Thyroid gland (tissue), 4 donors: ENCODE results near the gene INSL3. TPM values are rescaled to one million over a fixed set of nuclear protein-coding genes. Genes with fewer than 3 reads are reported as not detected.
"Not testable (repeated sequence)": the region's sequence is repeated elsewhere in the genome, so short reads cannot be mapped to it uniquely, and the experiment has no call there.

Experiments
- DNase-seq, 2 donors: peaks; one replicate each; pipeline ENCODE4 v3.0.0-alpha.2; 2019
- H3K27ac ChIP-seq, 3 donors: fragments of 200-600 bp; sonication (generic); 1 replicate in 2 of 3; 2 replicates in 1 of 3; pipeline ENCODE4 v1.5.1; 2016 to 2019; ENCODE audit warnings: mild to moderate bottlenecking in 1 of 3, moderate library complexity in 1 of 3
- H3K27me3 ChIP-seq: fragments of 200-600 bp; sonication (generic); one replicate; pipeline ENCODE4 v1.5.1; 2019
- H3K36me3 ChIP-seq, 2 donors: fragments of 200-600 bp; sonication (generic); one replicate each; pipeline ENCODE4 v1.5.1; 2016 to 2019
- H3K4me1 ChIP-seq, 2 donors: fragments of 200-600 bp; sonication (generic); one replicate each; pipeline ENCODE4 v1.5.1; 2017 to 2019
- H3K4me3 ChIP-seq, 3 donors: fragments of 200-600 bp; sonication (generic); replicated peaks in 1 of 3; 1 replicate in 2 of 3; 2 replicates in 1 of 3; pipeline ENCODE4 v1.5.1; 2016; ENCODE audit warnings: mild to moderate bottlenecking in 1 of 3
- H3K9me3 ChIP-seq: fragments of 200-600 bp; sonication (generic); one replicate; pipeline ENCODE4 v1.5.1; 2017
- POLR2A ChIP-seq, 2 donors: fragments of 450-650 bp; IDR thresholded peaks; one replicate each; pipeline ENCODE4 v1.6.1; 2017; ENCODE audit warnings: antibody characterized with exemption in 2 of 2, mild to moderate bottlenecking in 2 of 2, moderate library complexity in 1 of 2
- WGBS, 2 donors: methylation state at CpG; one replicate each; pipeline ENCODE4 v1.1.5; 2017; 5-methylcytosine and 5-hydroxymethylcytosine counted together
- intact Hi-C: fragments of 100-400 bp; cut with DNase I; formaldehyde crosslinking; loops from one replicate; pipeline ENCODE4 v1.15.1; 2023
- total RNA-seq, 4 donors: library from RNA; depleted of rRNA; stranded (reverse); fragments of >200 nt; gene quantifications; one replicate each; pipeline ENCODE4 v1.2.3, GENCODE V29; 2016
- TF ChIP-seq, protein P1 (sequence below), 6 experiments: fragments of 200-600 bp in 3 of 6; fragments of 450-650 bp in 3 of 6; sonication (generic) in 3 of 6; IDR thresholded peaks; one replicate each; pipeline ENCODE4 v1.5.1; 2016 to 2019; ENCODE audit warnings: antibody characterized with exemption in 6 of 6, mild to moderate bottlenecking in 2 of 6, inconsistent platforms in 1 of 6, moderate library complexity in 1 of 6

Gene INSL3
- total RNA-seq, 4 donors from 2014 or later: 0.89 to 0.94 TPM; not detected in 2

DNA sequence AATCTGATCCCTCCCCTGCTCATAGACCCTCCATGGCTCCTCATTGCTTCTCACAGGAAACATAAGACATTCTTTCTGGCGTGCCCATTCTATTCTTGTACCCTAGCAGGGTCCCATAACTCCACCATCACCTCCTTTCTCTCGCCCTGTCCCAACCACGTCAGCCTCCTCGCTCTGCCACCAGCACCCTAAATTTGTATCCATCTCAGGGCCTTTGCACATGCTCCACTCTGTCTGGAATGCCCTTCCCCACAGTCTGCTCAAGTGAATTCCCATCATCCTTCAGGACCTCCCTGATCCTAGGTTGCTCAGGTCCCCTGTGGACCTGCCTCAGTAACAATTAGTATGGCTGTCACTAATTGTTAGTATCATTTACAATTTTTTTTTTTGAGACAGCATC lies 15.9 kb downstream of the INSL3 start:
- H3K4me3 ChIP-seq: no peak overlapping the region
- no peak for DNase-seq
- intact Hi-C loops: no loop called here
- WGBS, 2 donors: 90% methylated on average over 4 of the region's 4 CpGs
- TF ChIP-seq, protein P1, sequence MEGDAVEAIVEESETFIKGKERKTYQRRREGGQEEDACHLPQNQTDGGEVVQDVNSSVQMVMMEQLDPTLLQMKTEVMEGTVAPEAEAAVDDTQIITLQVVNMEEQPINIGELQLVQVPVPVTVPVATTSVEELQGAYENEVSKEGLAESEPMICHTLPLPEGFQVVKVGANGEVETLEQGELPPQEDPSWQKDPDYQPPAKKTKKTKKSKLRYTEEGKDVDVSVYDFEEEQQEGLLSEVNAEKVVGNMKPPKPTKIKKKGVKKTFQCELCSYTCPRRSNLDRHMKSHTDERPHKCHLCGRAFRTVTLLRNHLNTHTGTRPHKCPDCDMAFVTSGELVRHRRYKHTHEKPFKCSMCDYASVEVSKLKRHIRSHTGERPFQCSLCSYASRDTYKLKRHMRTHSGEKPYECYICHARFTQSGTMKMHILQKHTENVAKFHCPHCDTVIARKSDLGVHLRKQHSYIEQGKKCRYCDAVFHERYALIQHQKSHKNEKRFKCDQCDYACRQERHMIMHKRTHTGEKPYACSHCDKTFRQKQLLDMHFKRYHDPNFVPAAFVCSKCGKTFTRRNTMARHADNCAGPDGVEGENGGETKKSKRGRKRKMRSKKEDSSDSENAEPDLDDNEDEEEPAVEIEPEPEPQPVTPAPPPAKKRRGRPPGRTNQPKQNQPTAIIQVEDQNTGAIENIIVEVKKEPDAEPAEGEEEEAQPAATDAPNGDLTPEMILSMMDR (IDR thresholded peaks at IDR 0.05): no peak
- no peak for TF ChIP-seq POLR2A (IDR thresholded peaks at IDR 0.05)
- H3K27me3 ChIP-seq: no peaks in the 10 kb centered on the region
- H3K27ac ChIP-seq: no peak overlapping the region
- H3K36me3 ChIP-seq: no peaks in the 10 kb centered on the region
- no peaks in the 10 kb centered on the region for H3K9me3 ChIP-seq
- no peaks in the 10 kb centered on the region for H3K4me1 ChIP-seq

GRCh38 chr19:17803264-17803896 lies 17.9 kb downstream of the INSL3 start:
- H3K4me1 ChIP-seq: no peaks in the 10 kb centered on the region
- 68 to 75% methylated on average over 14 of the region's 14 CpGs for WGBS, 2 donors
- no peak overlapping the region for H3K27ac ChIP-seq
- TF ChIP-seq, protein P1 (IDR thresholded peaks at IDR 0.05): no peak
- no peak for TF ChIP-seq POLR2A (IDR thresholded peaks at IDR 0.05)
- DNase-seq: no peak
- no peaks in the 10 kb centered on the region for H3K27me3 ChIP-seq
- no peak overlapping the region for H3K4me3 ChIP-seq
- H3K36me3 ChIP-seq: no peaks in the 10 kb centered on the region
- intact Hi-C loops: no loop called here
- no peaks in the 10 kb centered on the region for H3K9me3 ChIP-seq

GRCh38 chr19:17802137-17802858 lies 19.0 kb downstream of the INSL3 start:
- no peak for DNase-seq
- no peaks in the 10 kb centered on the region for H3K27me3 ChIP-seq
- 75 to 79% methylated on average over 9 to 12 of the region's 12 CpGs for WGBS, 2 donors
- TF ChIP-seq, protein P1 (IDR thresholded peaks at IDR 0.05): no peak
- TF ChIP-seq POLR2A (IDR thresholded peaks at IDR 0.05): no peak
- no peaks in the 10 kb centered on the region for H3K9me3 ChIP-seq
- H3K36me3 ChIP-seq: no peaks in the 10 kb centered on the region
- no peak overlapping the region for H3K4me3 ChIP-seq
- intact Hi-C loops: no loop called here
- H3K4me1 ChIP-seq: no peaks in the 10 kb centered on the region
- H3K27ac ChIP-seq: no peak overlapping the region

DNA sequence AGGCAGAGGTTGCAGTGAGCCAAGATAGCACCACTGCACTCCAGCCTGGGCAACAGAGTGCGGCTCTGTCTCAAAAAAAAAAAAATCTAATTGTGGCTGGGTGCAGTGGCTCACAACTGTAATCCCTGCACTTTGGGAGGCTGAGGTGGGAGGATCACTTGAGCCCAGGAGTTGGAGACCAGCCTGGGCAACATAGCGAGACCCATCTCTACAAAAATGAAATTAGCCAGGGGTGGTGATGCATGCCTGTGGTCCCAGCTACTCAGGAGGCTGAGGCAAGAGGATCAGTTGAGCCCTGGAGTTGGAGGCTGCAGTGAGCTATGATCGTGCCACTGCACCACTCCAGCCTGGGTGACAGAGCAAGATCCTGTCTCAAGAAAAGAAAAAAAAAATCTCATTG lies 22.7 kb downstream of the INSL3 start:
- H3K9me3 ChIP-seq, H3K36me3 ChIP-seq, DNase-seq, H3K4me1 ChIP-seq, H3K27ac ChIP-seq, H3K4me3 ChIP-seq, H3K27me3 ChIP-seq, intact Hi-C loops: not testable (repeated sequence)
- WGBS, 2 donors: 83 to 92% methylated on average over 3 of the region's 3 CpGs

DNA sequence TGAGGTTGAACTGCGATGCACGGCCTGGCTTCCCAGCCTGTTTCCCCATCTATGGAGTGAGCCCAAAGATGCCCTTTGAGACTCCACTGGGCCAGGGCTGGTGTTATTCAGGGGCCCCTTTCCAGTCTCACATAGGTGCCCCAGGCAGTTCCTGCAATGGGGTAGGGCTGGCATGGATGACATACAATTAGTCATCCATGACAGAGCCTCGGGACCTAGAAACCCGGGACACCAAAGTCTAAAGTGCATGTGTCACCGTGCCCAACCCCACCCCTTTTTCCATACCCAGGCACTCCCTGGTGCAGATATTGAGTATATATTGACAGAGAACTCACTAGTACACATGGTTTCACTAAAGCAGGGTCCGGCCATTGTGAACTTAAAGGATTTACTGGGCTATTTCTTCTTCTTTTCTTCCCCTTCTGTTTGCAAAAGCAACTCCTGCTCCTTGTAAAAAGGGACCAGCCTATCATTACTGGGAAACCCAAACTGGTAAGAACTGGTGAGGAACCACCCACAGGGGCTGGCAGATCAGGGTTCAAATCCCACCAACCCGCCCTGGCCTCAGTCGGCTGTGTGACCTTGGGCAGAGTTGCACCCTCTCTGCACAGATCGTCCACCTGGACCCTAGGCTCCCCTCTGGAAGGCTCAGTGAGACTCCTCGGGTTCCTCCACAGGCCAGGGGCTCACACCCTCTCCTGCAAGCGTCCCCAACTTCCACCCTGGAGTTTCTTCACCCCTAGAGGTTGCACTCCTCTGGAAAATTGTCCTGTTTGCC lies 23.7 kb downstream of the INSL3 start:
- no peak for DNase-seq
- peaks cover 0 to 7% of the 10 kb centered on the region in 2 donors for H3K4me1 ChIP-seq
- H3K36me3 ChIP-seq: no peaks in the 10 kb centered on the region
- no peak overlapping the region for H3K4me3 ChIP-seq
- intact Hi-C loops: no loop called here
- TF ChIP-seq, protein P1 (IDR thresholded peaks at IDR 0.05): no peak
- TF ChIP-seq POLR2A (IDR thresholded peaks at IDR 0.05): no peak
- H3K27me3 ChIP-seq: peaks cover 10% of the 10 kb centered on the region
- WGBS, 2 donors: 53 to 56% methylated on average over 11 of the region's 11 CpGs
- H3K9me3 ChIP-seq: no peaks in the 10 kb centered on the region
- H3K27ac ChIP-seq: no peak overlapping the region
